Mesenchymal stem cell (in vitro differentiated cells and primary cell): ENCODE data around the gene FAM170B.

ENCODE experiments used
- DNase-seq: peaks from one replicate; pipeline ENCODE4 v3.0.0-alpha.2; 2013
- H2AFZ ChIP-seq: one replicate; pipeline ENCODE4 v1.6.1; 2013; ENCODE audit warnings: low read depth, mild to moderate bottlenecking, control low read depth, inconsistent platforms, low read length, moderate library complexity
- H2AK5ac ChIP-seq: 2 replicates; pipeline ENCODE4 v1.6.1; 2013; ENCODE audit warnings: low read length, moderate library complexity, mild to moderate bottlenecking, inconsistent platforms; ENCODE audit not compliant: severe bottlenecking
- H2BK120ac ChIP-seq: one replicate; pipeline ENCODE4 v1.6.1; 2013; ENCODE audit warnings: low read depth, mild to moderate bottlenecking, inconsistent platforms, low read length, moderate library complexity
- H2BK12ac ChIP-seq, 2 experiments: one replicate each; pipeline ENCODE4 v1.6.1; 2013; ENCODE audit warnings: inconsistent platforms in 2 of 2, low read length in 2 of 2, mild to moderate bottlenecking in 2 of 2, moderate library complexity in 2 of 2, control low read depth in 1 of 2
- H2BK15ac ChIP-seq: one replicate; pipeline ENCODE4 v1.6.1; 2013; ENCODE audit warnings: mild to moderate bottlenecking, low read depth, inconsistent platforms; ENCODE audit not compliant: poor library complexity, severe bottlenecking
- H2BK5ac ChIP-seq: 2 replicates; pipeline ENCODE4 v1.6.1; 2013; ENCODE audit warnings: low read depth, mild to moderate bottlenecking, low read length, control low read depth, inconsistent platforms; ENCODE audit not compliant: poor library complexity, severe bottlenecking
- H3K14ac ChIP-seq, 2 experiments: one replicate each; pipeline ENCODE4 v1.6.1; 2013; ENCODE audit warnings: inconsistent platforms in 2 of 2, low read length in 2 of 2, control low read depth in 1 of 2, mild to moderate bottlenecking in 1 of 2, moderate library complexity in 1 of 2
- H3K18ac ChIP-seq, 2 experiments: one replicate each; pipeline ENCODE4 v1.6.1; 2013; ENCODE audit warnings: inconsistent platforms in 2 of 2, low read length in 2 of 2, control low read depth in 1 of 2, low read depth in 1 of 2, mild to moderate bottlenecking in 1 of 2
- H3K23ac ChIP-seq, 2 experiments: one replicate each; pipeline ENCODE4 v1.6.1; 2013; ENCODE audit warnings: inconsistent platforms in 2 of 2, low read length in 2 of 2, mild to moderate bottlenecking in 2 of 2, moderate library complexity in 2 of 2, control low read depth in 1 of 2
- H3K27ac ChIP-seq: 2 replicates; pipeline ENCODE4 v1.5.1; 2013; ENCODE audit warnings: mild to moderate bottlenecking, moderate library complexity, low read length, control low read depth, inconsistent platforms; ENCODE audit not compliant: poor library complexity, severe bottlenecking
- H3K27me3 ChIP-seq, 2 experiments: 2 replicates each; pipeline versions ENCODE4 v1.6.1 to v1.7.0; 2013; ENCODE audit warnings: low read length in 2 of 2, mild to moderate bottlenecking in 2 of 2, moderate library complexity in 2 of 2, control low read depth in 1 of 2, inconsistent platforms in 1 of 2; ENCODE audit not compliant: control insufficient read depth in 1 of 2, insufficient read depth in 1 of 2
- H3K36me3 ChIP-seq, 2 experiments: 2 replicates each; pipeline versions ENCODE4 v1.6.1 to v1.7.0; 2013; ENCODE audit warnings: low read length in 2 of 2, control low read depth in 1 of 2, inconsistent platforms in 1 of 2, low read depth in 1 of 2, mild to moderate bottlenecking in 1 of 2; ENCODE audit not compliant: insufficient read depth in 2 of 2, control insufficient read depth in 1 of 2
- H3K4ac ChIP-seq, 2 experiments: one replicate each; pipeline ENCODE4 v1.6.1; 2013; ENCODE audit warnings: inconsistent platforms in 2 of 2, low read length in 2 of 2, mild to moderate bottlenecking in 2 of 2, moderate library complexity in 2 of 2, control low read depth in 1 of 2, low read depth in 1 of 2
- H3K4me1 ChIP-seq: 2 replicates; pipeline ENCODE4 v1.6.1; 2013; ENCODE audit warnings: low read depth, low read length, control low read depth; ENCODE audit not compliant: control insufficient read depth, insufficient read depth
- H3K4me2 ChIP-seq: 2 replicates; pipeline ENCODE4 v1.6.1; 2013; ENCODE audit warnings: low read length, mild to moderate bottlenecking, inconsistent platforms; ENCODE audit not compliant: poor library complexity, severe bottlenecking
- H3K4me3 ChIP-seq, 2 experiments: 2 replicates each; pipeline versions ENCODE4 v1.5.1 to v1.7.0; 2013; ENCODE audit warnings: low read length in 2 of 2, mild to moderate bottlenecking in 2 of 2, control low read depth in 1 of 2, low read depth in 1 of 2; ENCODE audit not compliant: insufficient read depth in 1 of 2
- H3K79me1 ChIP-seq: replicated peaks from 2 replicates; pipeline ENCODE4 v1.6.1; 2013; ENCODE audit warnings: mild to moderate bottlenecking, control low read depth, low read length, inconsistent platforms; ENCODE audit not compliant: poor library complexity, severe bottlenecking
- H3K9ac ChIP-seq: 2 replicates; pipeline ENCODE4 v1.7.0; 2013; ENCODE audit warnings: mild to moderate bottlenecking, low read length, moderate library complexity
- H3K9me3 ChIP-seq: 2 replicates; pipeline ENCODE4 v1.7.0; 2013; ENCODE audit warnings: mild to moderate bottlenecking, low read length; ENCODE audit not compliant: control insufficient read depth
- H4K8ac ChIP-seq: one replicate; pipeline ENCODE4 v1.6.1; 2013; ENCODE audit warnings: inconsistent platforms, mild to moderate bottlenecking, low read length, moderate library complexity
- H4K91ac ChIP-seq: one replicate; pipeline ENCODE4 v1.6.1; 2013; ENCODE audit warnings: mild to moderate bottlenecking, low read length, inconsistent platforms
- WGBS: methylation state at CpG from one replicate; pipeline ENCODE4 v1.1.7; 2013; ENCODE audit warnings: mixed read lengths; 5-methylcytosine and 5-hydroxymethylcytosine counted together

The FAM170B gene

GRCh38 chr10:49106451-49106850 lies 27.4 kb downstream of the FAM170B start:
- Histone ChIP-seq H3K23ac (no peak overlapping the region), H2BK5ac (no peak overlapping the region), H3K27ac (no peak overlapping the region), H2AK5ac (no peak overlapping the region), H2BK15ac (no peak overlapping the region), H3K27me3 (no peaks in the 10 kb centered on the region), H3K9me3 (no peaks in the 10 kb centered on the region), H3K79me1 (peaks cover 3% of the 10 kb centered on the region), H3K14ac (no peak overlapping the region), H2AFZ (no peak overlapping the region), H3K9ac (no peak overlapping the region), H3K18ac (no peak overlapping the region), H3K4me3 (no peak overlapping the region), H4K91ac (no peak overlapping the region), H4K8ac (no peak overlapping the region), H3K36me3 (peaks cover 9 to 20% of the 10 kb centered on the region in 2 experiments), H3K4ac (no peak overlapping the region), H2BK12ac (no peak overlapping the region), H3K4me1 (peaks cover 4% of the 10 kb centered on the region), H3K4me2 (no peak overlapping the region), H2BK120ac (no peak overlapping the region)
- no peak for DNase-seq
- WGBS: 92% methylated on average over 7 of the region's 7 CpGs

GRCh38 chr10:49105076-49105475 lies 28.7 kb downstream of the FAM170B start:
- H3K14ac ChIP-seq: no peak overlapping the region
- H3K79me1 ChIP-seq: no peaks in the 10 kb centered on the region
- no peaks in the 10 kb centered on the region for H3K27me3 ChIP-seq
- peaks cover 2% of the 10 kb centered on the region for H3K4me1 ChIP-seq
- no peak overlapping the region for H2BK5ac ChIP-seq
- no peak overlapping the region for H2BK15ac ChIP-seq
- no peak overlapping the region for H3K4me2 ChIP-seq
- no peaks in the 10 kb centered on the region for H3K9me3 ChIP-seq
- 61% methylated on average over 4 of the region's 4 CpGs for WGBS
- no peak overlapping the region for H4K91ac ChIP-seq
- H3K4me3 ChIP-seq: no peak overlapping the region
- no peak overlapping the region for H4K8ac ChIP-seq
- no peak overlapping the region for H3K27ac ChIP-seq
- no peak overlapping the region for H3K4ac ChIP-seq
- H3K36me3 ChIP-seq: peaks cover 9 to 20% of the 10 kb centered on the region in 2 experiments
- no peak overlapping the region for H3K23ac ChIP-seq
- H2BK12ac ChIP-seq: no peak overlapping the region
- H2AFZ ChIP-seq: no peak overlapping the region
- H2AK5ac ChIP-seq: no peak overlapping the region
- H3K9ac ChIP-seq: no peak overlapping the region
- H3K18ac ChIP-seq: no peak overlapping the region
- DNase-seq: no peak
- H2BK120ac ChIP-seq: no peak overlapping the region

- Histone ChIP-seq H2BK15ac (no peak overlapping the region), H2AFZ (no peak overlapping the region), H2BK5ac (no peak overlapping the region), H3K4me1 (no peaks in the 10 kb centered on the region), H3K4me3 (no peak overlapping the region), H4K91ac (no peak overlapping the region), H3K4ac (no peak overlapping the region), H3K4me2 (no peak overlapping the region), H3K9ac (no peak overlapping the region), H3K79me1 (no peaks in the 10 kb centered on the region), H3K27ac (no peak overlapping the region), H3K23ac (no peak overlapping the region), H3K18ac (no peak overlapping the region), H4K8ac (no peak overlapping the region), H3K36me3 (peaks cover 9 to 20% of the 10 kb centered on the region in 2 experiments), H3K9me3 (no peaks in the 10 kb centered on the region), H2BK120ac (no peak overlapping the region), H3K14ac (no peak overlapping the region), H2AK5ac (no peak overlapping the region), H3K27me3 (no peaks in the 10 kb centered on the region), H2BK12ac (no peak overlapping the region)
- DNase-seq: no peak
- WGBS: 77% methylated on average over 5 of the region's 5 CpGs
These were observed 29.5 kb downstream of the FAM170B start for GRCh38 chr10:49104323-49104722.

GRCh38 chr10:49103761-49104160 lies 30.1 kb downstream of the FAM170B start:
- Histone ChIP-seq H2BK120ac (no peak overlapping the region), H3K27ac (no peak overlapping the region), H3K4me1 (no peaks in the 10 kb centered on the region), H2BK5ac (no peak overlapping the region), H3K9ac (no peak overlapping the region), H3K4me3 (no peak overlapping the region), H3K18ac (no peak overlapping the region), H3K23ac (no peak overlapping the region), H2AK5ac (no peak overlapping the region), H2AFZ (no peak overlapping the region), H3K27me3 (no peaks in the 10 kb centered on the region), H3K79me1 (no peaks in the 10 kb centered on the region), H2BK15ac (no peak overlapping the region), H3K36me3 (peaks cover 9 to 25% of the 10 kb centered on the region in 2 experiments), H4K8ac (no peak overlapping the region), H3K9me3 (no peaks in the 10 kb centered on the region), H3K4ac (no peak overlapping the region), H3K14ac (no peak overlapping the region), H2BK12ac (no peak overlapping the region), H3K4me2 (no peak overlapping the region), H4K91ac (no peak overlapping the region)
- 79% methylated on average over 4 of the region's 4 CpGs for WGBS
- no peak for DNase-seq
